HG03060 (cell line): Measurements from ENCODE around the gene PARP2.
"Not testable (repeated sequence)": the region's sequence is repeated elsewhere in the genome, so short reads cannot be mapped to it uniquely, and the experiment has no call there.

Experiments
- ATAC-seq: cut with Tn5 transposase; IDR thresholded peaks from one replicate; pipeline ENCODE4 v1.9.1; 2021; ENCODE audit warnings: low read depth, moderate number of reproducible peaks; ENCODE audit not compliant: unreplicated experiment

Gene PARP2

GRCh38 chr14:20343862-20344220 lies 406 bp downstream of the PARP2 start:
- no peak for ATAC-seq

GRCh38 chr14:20345366-20345765 lies 1.9 kb downstream of the PARP2 start:
- no peak for ATAC-seq

- no peak for ATAC-seq
These were observed 3.3 kb downstream of the PARP2 start for GRCh38 chr14:20346713-20347112.

- no peak for ATAC-seq
These were observed 4.3 kb downstream of the PARP2 start for GRCh38 chr14:20347747-20348146.

GRCh38 chr14:20350282-20350681 lies 6.8 kb downstream of the PARP2 start:
- ATAC-seq, result no peak

- ATAC-seq, result no peak
These were observed 7.4 kb downstream of the PARP2 start for GRCh38 chr14:20350860-20351259.

- ATAC-seq, result no peak
These were observed 13.0 kb downstream of the PARP2 start for GRCh38 chr14:20356422-20356821.

- ATAC-seq, result not testable (repeated sequence)
These were observed 15.0 kb downstream of the PARP2 start for GRCh38 chr14:20358474-20358873.

GRCh38 chr14:20365928-20366327 lies 22.5 kb downstream of the PARP2 start:
- no peak for ATAC-seq

GRCh38 chr14:20372796-20373195 lies 29.4 kb downstream of the PARP2 start:
- ATAC-seq, result no peak

- no peak for ATAC-seq
These were observed 32.0 kb downstream of the PARP2 start for GRCh38 chr14:20375471-20375870.

- no peak for ATAC-seq
These were observed 32.7 kb downstream of the PARP2 start for GRCh38 chr14:20376071-20376588.

- ATAC-seq, result no peak
These were observed 33.7 kb downstream of the PARP2 start for GRCh38 chr14:20377171-20377570.

- ATAC-seq, result no peak
These were observed 36.3 kb downstream of the PARP2 start for GRCh38 chr14:20379743-20380142.

GRCh38 chr14:20380681-20381080 lies 37.2 kb downstream of the PARP2 start:
- no peak for ATAC-seq

GRCh38 chr14:20381341-20381740 lies 37.9 kb downstream of the PARP2 start:
- ATAC-seq, result no peak

- no peak for ATAC-seq
These were observed 39.1 kb downstream of the PARP2 start for GRCh38 chr14:20382526-20382925.

- no peak for ATAC-seq
These were observed 39.6 kb downstream of the PARP2 start for GRCh38 chr14:20383032-20383431.

- ATAC-seq, result no peak
These were observed 40.2 kb downstream of the PARP2 start for GRCh38 chr14:20383636-20384035.

GRCh38 chr14:20384321-20384720 lies 40.9 kb downstream of the PARP2 start:
- no peak for ATAC-seq

GRCh38 chr14:20384886-20385285 lies 41.5 kb downstream of the PARP2 start:
- no peak for ATAC-seq

- ATAC-seq, result no peak
These were observed 42.9 kb downstream of the PARP2 start for GRCh38 chr14:20386276-20386855.

GRCh38 chr14:20387576-20387975 lies 44.1 kb downstream of the PARP2 start:
- no peak for ATAC-seq
